HepG2 (cell line): ENCODE measurements around the gene HDAC4. TPM values are rescaled to one million over a fixed set of nuclear protein-coding genes. Genes with fewer than 3 reads are reported as not detected.

Experiments used
- ATAC-seq: fragments of 200-7000 bp; cut with Tn5 transposase; 3 replicates; pipeline ENCODE4 v1.9.1; 2020; ENCODE audit warnings: mild to moderate bottlenecking, moderate library complexity
- BruUV-seq: library from RNA; stranded (reverse); fragments of 400-500 nt; replicated peaks from 2 replicates; lab custom pipeline; 2021; lab: Mats Ljungman, UMichigan
- CTCF ChIA-PET: fragments of 300-600 bp; formaldehyde crosslinking; extraction: SDS; loops from one replicate; lab custom pipeline; 2021; ENCODE audit warnings: low total read pairs, inconsistent platforms, low intra/inter-chr PET ratio; lab: Yijun Ruan, JAX
- POLR2A ChIA-PET: fragments of 350-600 bp; sonication (Branson Sonifier 250); formaldehyde crosslinking; loops from one replicate; lab custom pipeline; 2020; ENCODE audit warnings: antibody characterized with exemption, inconsistent platforms; lab: Yijun Ruan, JAX
- DNase-seq: peaks from one replicate; pipeline ENCODE4 v3.0.0-alpha.2; 2015; ENCODE audit warnings: low spot score
- FAIRE-seq: peaks from 3 replicates; lab custom pipeline; 2011; peaks lifted over from hg19 to GRCh38; lab: Jason Lieb, UNC
- H2AFZ ChIP-seq: one replicate; pipeline ENCODE4 v1.6.1; 2011; ENCODE audit warnings: low read length, inconsistent platforms
- H3K27ac ChIP-seq: fragments of 300-600 bp; 3 replicates; pipeline ENCODE4 v1.8.0; 2011; ENCODE audit warnings: mixed run types, mild to moderate bottlenecking, mixed read lengths, low read length, inconsistent platforms; ENCODE audit not compliant: insufficient read depth; ENCODE audit errors: extremely low read length
- H3K27me3 ChIP-seq, 2 experiments: fragments of 200-600 bp in 1 of 2; 2 replicates in 1 of 2; 3 replicates in 1 of 2; pipeline versions ENCODE4 v1.6.0 to v1.8.0; 2011; ENCODE audit warnings: low read length in 2 of 2, mild to moderate bottlenecking in 2 of 2, moderate library complexity in 2 of 2, inconsistent platforms in 1 of 2; ENCODE audit not compliant: insufficient read depth in 2 of 2, control insufficient read depth in 1 of 2
- H3K36me3 ChIP-seq, 2 experiments: fragments of 200-600 bp in 1 of 2; replicated peaks in 1 of 2; 2 replicates in 1 of 2; 3 replicates in 1 of 2; pipeline versions ENCODE4 v1.5.1 to v1.8.0; 2011; ENCODE audit warnings: low read length in 2 of 2, inconsistent platforms in 1 of 2; ENCODE audit not compliant: insufficient read depth in 2 of 2, control insufficient read depth in 1 of 2
- H3K4me1 ChIP-seq: 2 replicates; pipeline ENCODE4 v1.5.1; 2012; ENCODE audit warnings: low read length, inconsistent platforms; ENCODE audit not compliant: insufficient read depth
- H3K4me2 ChIP-seq: 2 replicates; pipeline ENCODE4 v1.6.0; 2011; ENCODE audit warnings: low read depth, low read length, inconsistent platforms
- H3K4me3 ChIP-seq, 3 experiments: fragments of 200-600 bp in 1 of 3; sonication (generic), shearing (Covaris generic) in 1 of 3; replicated peaks in 1 of 3; 2 replicates each; pipeline ENCODE4 v1.5.1; 2011 to 2016; ENCODE audit warnings: low read length in 3 of 3, inconsistent platforms in 2 of 3, low read depth in 2 of 3, mild to moderate bottlenecking in 2 of 3, control low read depth in 1 of 3, mixed read lengths in 1 of 3; ENCODE audit not compliant: insufficient read depth in 1 of 3
- H3K79me2 ChIP-seq: one replicate; pipeline ENCODE4 v1.6.1; 2011; ENCODE audit warnings: low read length, inconsistent platforms; ENCODE audit not compliant: insufficient read depth
- H3K9ac ChIP-seq: 2 replicates; pipeline ENCODE4 v1.6.0; 2011; ENCODE audit warnings: mild to moderate bottlenecking, low read depth, low read length, inconsistent platforms; ENCODE audit not compliant: insufficient read depth
- H3K9me3 ChIP-seq: 2 replicates; pipeline ENCODE4 v1.5.1; 2012; ENCODE audit warnings: mild to moderate bottlenecking, low read length
- H4K20me1 ChIP-seq: 2 replicates; pipeline ENCODE4 v1.6.0; 2011; ENCODE audit warnings: inconsistent platforms, mild to moderate bottlenecking, low read length, moderate library complexity; ENCODE audit not compliant: insufficient read depth
- RFX3 ChIP-seq: IDR thresholded peaks from 2 replicates; pipeline ENCODE4 v1.6.1; 2016; ENCODE audit warnings: missing biosample characterization, missing genetic modification reagents
- RFXANK ChIP-seq: IDR thresholded peaks from 2 replicates; pipeline ENCODE4 v1.6.1; 2016
- ZBTB20 ChIP-seq: sonication (generic); formaldehyde crosslinking; IDR thresholded peaks from 2 replicates; pipeline ENCODE4 v1.8.1; 2023; ENCODE audit warnings: missing genetic modification reagents, low read depth, mild to moderate bottlenecking, borderline replicate concordance
- ZSCAN22 ChIP-seq: sonication (generic); formaldehyde crosslinking; IDR thresholded peaks from 2 replicates; pipeline ENCODE4 v1.4.0; 2020; ENCODE audit warnings: mild to moderate bottlenecking, missing genetic modification reagents
- WGBS: methylation state at CpG from one replicate; pipeline ENCODE4 v1.1.6; 2017; ENCODE audit warnings: low lambda C conversion rate; 5-methylcytosine and 5-hydroxymethylcytosine counted together
- in situ Hi-C: cut with HindIII; loops from 2 replicates; pipeline ENCODE4 v1.10.0; 2017; ENCODE audit warnings: low pct_unique_long_range_greater_than_20kb; ENCODE audit not compliant: extremely low pct_ligation_motif_present
- intact Hi-C: fragments of 100-400 bp; cut with micrococcal nuclease; formaldehyde crosslinking; loops from one replicate; pipeline ENCODE4 v1.10.0; 2022; ENCODE audit not compliant: unreplicated experiment
- polyA plus RNA-seq, 8 experiments: library from polyadenylated mRNA; depleted of rRNA in 3 of 8; stranded (reverse) in 7 of 8; unstranded in 1 of 8; fragments of >200 nt; fragmentation: Illumina TruSeq in 4 of 8; extraction: Trizol in 4 of 8; gene quantifications; 2 replicates each; pipeline versions ENCODE4 v1.2.1 to v1.2.3, GENCODE V29; 2011 to 2016; ENCODE audit warnings: low read depth in 4 of 8, missing spikeins in 1 of 8, mixed read lengths in 1 of 8; ENCODE audit not compliant: insufficient read depth in 1 of 8
- total RNA-seq, 5 experiments: library from RNA; depleted of rRNA; stranded (reverse); fragments of >200 nt; fragmentation: Illumina TruSeq; extraction: Trizol; gene quantifications; 2 replicates each; pipeline ENCODE4 v1.2.3, GENCODE V29; 2016; ENCODE audit warnings: low read depth in 1 of 5
- TF ChIP-seq, protein P1 (sequence below): sonication (generic); formaldehyde crosslinking; IDR thresholded peaks from 2 replicates; pipeline ENCODE4 v1.4.0; 2020; ENCODE audit warnings: mild to moderate bottlenecking, missing genetic modification reagents
- TF ChIP-seq, protein P2 (sequence below): sonication (generic); formaldehyde crosslinking; IDR thresholded peaks from 2 replicates; pipeline ENCODE4 v1.8.1; 2022; ENCODE audit warnings: low read depth, mild to moderate bottlenecking, missing genetic modification reagents

The HDAC4 gene
- total and polyA plus RNA-seq, 2 of the 13 experiments (the other 11 are each of a cell fraction or from before 2014, with no cell fraction given): 10.1 to 11.5 TPM

DNA sequence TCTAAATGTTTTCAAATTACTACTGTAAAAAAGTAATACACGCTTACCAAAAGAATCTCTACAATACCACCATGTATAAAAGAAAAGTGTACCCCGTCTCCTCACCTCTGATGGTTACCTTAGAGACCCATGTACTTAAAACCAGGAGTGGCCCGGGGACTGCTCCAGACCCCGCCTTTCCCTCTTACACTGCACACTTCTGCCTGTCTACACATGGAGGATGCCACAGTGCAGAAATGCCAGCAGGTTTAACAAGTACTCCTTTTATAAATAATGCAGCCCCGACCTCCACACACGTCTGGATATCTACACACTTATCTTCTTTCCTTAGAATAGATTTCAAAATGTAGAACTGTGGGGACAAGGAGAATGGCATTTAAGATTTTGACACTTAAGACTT, 5.3 kb downstream of the HDAC4 start:
- no peaks in the 10 kb centered on the region for H3K27me3 ChIP-seq
- H3K27ac ChIP-seq: no peak overlapping the region
- in situ Hi-C loops (loop anchor here (5.0 kb wide), 1 partner anchor 248 kb away; no protein-coding TSS in a partner anchor), intact Hi-C loops (no loop called here)
- H4K20me1 ChIP-seq: peaks cover 70% of the 10 kb centered on the region
- BruUV-seq: no TSS peak
- FAIRE-seq (no peak), DNase-seq (no peak), ATAC-seq (no peak)
- no peak overlapping the region for H3K4me3 ChIP-seq
- peaks cover 37% of the 10 kb centered on the region for H3K4me1 ChIP-seq
- ChIA-PET CTCF (no interaction called here), POLR2A (no interaction called here)
- H3K9me3 ChIP-seq: no peaks in the 10 kb centered on the region
- H3K36me3 ChIP-seq: peaks cover 0 to 2% of the 10 kb centered on the region in 2 experiments; a peak in 2 of 5 replicates
- H2AFZ ChIP-seq: no peak overlapping the region
- no peak overlapping the region for H3K4me2 ChIP-seq
- H3K9ac ChIP-seq: no peak overlapping the region
- TF ChIP-seq RFX3 (no peak), ZSCAN22 (CRISPR knock-in tag) (no peak), ZBTB20 (CRISPR knock-in tag) (no peak), RFXANK (CRISPR knock-in tag) (no peak)
- TF ChIP-seq, protein P1, sequence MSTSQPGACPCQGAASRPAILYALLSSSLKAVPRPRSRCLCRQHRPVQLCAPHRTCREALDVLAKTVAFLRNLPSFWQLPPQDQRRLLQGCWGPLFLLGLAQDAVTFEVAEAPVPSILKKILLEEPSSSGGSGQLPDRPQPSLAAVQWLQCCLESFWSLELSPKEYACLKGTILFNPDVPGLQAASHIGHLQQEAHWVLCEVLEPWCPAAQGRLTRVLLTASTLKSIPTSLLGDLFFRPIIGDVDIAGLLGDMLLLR (CRISPR knock-in tag): no peak
- TF ChIP-seq, protein P2, sequence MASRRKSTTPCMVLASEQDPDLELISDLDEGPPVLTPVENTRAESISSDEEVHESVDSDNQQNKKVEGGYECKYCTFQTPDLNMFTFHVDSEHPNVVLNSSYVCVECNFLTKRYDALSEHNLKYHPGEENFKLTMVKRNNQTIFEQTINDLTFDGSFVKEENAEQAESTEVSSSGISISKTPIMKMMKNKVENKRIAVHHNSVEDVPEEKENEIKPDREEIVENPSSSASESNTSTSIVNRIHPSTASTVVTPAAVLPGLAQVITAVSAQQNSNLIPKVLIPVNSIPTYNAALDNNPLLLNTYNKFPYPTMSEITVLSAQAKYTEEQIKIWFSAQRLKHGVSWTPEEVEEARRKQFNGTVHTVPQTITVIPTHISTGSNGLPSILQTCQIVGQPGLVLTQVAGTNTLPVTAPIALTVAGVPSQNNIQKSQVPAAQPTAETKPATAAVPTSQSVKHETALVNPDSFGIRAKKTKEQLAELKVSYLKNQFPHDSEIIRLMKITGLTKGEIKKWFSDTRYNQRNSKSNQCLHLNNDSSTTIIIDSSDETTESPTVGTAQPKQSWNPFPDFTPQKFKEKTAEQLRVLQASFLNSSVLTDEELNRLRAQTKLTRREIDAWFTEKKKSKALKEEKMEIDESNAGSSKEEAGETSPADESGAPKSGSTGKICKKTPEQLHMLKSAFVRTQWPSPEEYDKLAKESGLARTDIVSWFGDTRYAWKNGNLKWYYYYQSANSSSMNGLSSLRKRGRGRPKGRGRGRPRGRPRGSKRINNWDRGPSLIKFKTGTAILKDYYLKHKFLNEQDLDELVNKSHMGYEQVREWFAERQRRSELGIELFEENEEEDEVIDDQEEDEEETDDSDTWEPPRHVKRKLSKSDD (CRISPR knock-in tag): no peak
- 95% methylated on average over 6 of the region's 6 CpGs for WGBS
- peaks cover 92% of the 10 kb centered on the region for H3K79me2 ChIP-seq
